B cell (primary cell): Measurements from ENCODE around the gene TUBA1B.

ENCODE experiments used
- CTCF ChIP-seq: fragments of 200-600 bp; IDR thresholded peaks from one replicate; pipeline ENCODE4 v1.8.0; 2022; ENCODE audit warnings: antibody characterized with exemption, mild to moderate bottlenecking
- EZH2 ChIP-seq: IDR thresholded peaks from 2 replicates; pipeline ENCODE4 v1.6.1; 2012; ENCODE audit warnings: borderline replicate concordance, low read depth, mild to moderate bottlenecking, moderate library complexity, low read length; ENCODE audit not compliant: insufficient read depth, poor library complexity, severe bottlenecking

DNA sequence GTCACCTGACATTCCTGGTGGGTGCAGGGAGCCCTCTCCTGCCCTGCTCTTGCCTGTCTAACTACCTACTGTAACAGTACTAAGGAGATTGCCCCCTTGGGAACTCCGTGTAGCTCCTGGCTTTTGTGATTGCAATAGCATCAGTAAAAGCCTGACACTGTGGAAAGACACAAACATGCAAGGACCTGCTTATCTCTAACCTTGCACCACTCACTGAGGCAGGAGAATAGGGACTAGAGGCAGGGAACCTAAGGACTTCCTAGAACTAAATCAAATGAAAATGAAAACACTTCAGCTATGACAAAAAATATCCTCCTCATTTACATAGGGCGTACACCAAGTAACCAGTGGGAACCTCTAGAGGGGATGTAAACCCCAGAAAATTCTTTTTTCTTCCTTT lies 29.2 kb upstream of the TUBA1B start:
- TF ChIP-seq CTCF (no peak), EZH2 (no peak)
